Measurements from ENCODE around the gene DGKD.

DGKD gene

GRCh38 chr2:233498126-233498525 lies 143.8 kb downstream of the DGKD start:
- no peak for DNase-seq (ENCODE audit: low read depth in 2 of 2)

- DNase-seq (ENCODE audit: low read depth in 2 of 2): no peak
Observed at GRCh38 chr2:233499928-233500327, 145.6 kb downstream of the DGKD start.

DNA sequence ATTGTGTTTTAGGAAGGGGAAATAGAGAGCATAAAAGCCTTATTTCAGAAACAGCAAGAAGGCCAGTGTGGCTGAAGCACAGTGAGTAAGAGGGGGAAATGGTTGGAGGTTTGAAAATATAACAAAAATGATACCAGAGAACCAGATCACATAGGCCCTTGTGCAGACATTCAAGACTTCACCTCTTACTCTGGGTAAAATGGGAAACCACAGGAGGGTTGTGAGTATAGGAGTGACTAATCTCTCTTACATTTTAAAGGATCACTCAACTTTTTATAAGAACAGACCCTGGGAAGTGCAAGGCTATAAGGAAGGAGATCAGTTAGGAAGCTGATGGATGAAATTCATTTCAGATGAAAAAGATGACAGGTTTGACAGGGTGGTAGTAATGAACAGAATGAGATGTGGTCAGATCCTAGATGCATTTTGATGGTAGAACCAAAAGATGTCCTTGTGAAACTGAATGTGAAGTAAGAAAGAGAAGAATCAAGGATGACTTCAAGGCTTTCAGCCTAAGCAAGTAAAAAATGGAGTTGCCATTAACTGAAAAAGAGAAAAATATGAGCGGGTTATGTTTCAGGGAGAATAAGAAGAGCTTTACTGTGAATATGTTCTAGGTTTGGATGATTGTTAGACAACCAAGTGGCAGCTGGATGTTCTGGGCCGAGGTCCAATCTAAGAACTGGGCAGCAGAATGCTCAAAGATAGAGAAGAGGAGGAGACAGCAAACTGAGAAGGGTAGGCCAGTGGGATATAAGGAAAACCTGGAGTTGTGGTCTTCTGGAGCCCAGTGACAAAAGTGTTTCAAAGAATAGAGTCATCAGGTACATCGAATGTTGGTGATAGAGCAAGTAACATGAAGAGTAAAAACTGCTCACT lies 147.1 kb downstream of the DGKD start:
- no peak for DNase-seq (ENCODE audit: low read depth in 2 of 2)

- DNase-seq (ENCODE audit: low read depth in 2 of 2): no peak
Observed at GRCh38 chr2:233503481-233503880, 149.2 kb downstream of the DGKD start.

- no peak for DNase-seq (ENCODE audit: low read depth in 2 of 2)
Observed at GRCh38 chr2:233503947-233504637, 149.8 kb downstream of the DGKD start.

- DNase-seq (ENCODE audit: low read depth in 2 of 2): no peak
Observed at GRCh38 chr2:233513953-233514655, 159.8 kb downstream of the DGKD start.

GRCh38 chr2:233519787-233520611 lies 165.7 kb downstream of the DGKD start:
- DNase-seq (ENCODE audit: low read depth in 2 of 2): no peak
